ENCODE data around the gene BARD1.

DNA sequence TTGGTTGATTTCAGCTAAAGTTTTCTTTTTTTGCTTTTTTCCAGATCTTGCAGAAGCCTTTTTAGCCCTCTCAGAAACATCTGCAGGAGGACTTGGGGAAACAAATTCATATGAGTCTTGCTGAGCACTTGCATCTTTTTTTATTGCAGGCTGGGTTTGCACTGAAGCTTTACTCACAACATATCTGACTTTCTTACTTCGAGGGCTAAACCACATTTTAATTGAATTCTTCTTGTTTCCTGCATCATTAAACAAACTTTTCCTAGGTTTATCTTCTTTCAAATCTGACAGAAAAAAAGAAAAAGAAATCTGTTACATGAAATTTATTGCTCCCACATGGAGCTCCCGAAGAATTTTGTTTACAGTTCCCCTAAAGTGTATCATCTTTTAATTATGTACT, 28.3 kb downstream of the BARD1 start:
- no peak for TF ChIP-seq EZH2phosphoT487 (IDR thresholded peaks at IDR 0.05; ENCODE audit: borderline replicate concordance, low read length)
- no peak for TF ChIP-seq EZH2 (IDR thresholded peaks at IDR 0.05; ENCODE audit: low read length, unreplicated experiment)
